GM18499 (cell line): ENCODE results near the gene ERCC4.
A peak's percentile ranks its signal among the peaks of the same experiment; 100 is the strongest.

Experiments used
- ATAC-seq: cut with Tn5 transposase; IDR thresholded peaks from one replicate; pipeline ENCODE4 v1.9.1; 2021; ENCODE audit warnings: moderate number of reproducible peaks; ENCODE audit not compliant: insufficient read depth, unreplicated experiment

ERCC4 gene

DNA sequence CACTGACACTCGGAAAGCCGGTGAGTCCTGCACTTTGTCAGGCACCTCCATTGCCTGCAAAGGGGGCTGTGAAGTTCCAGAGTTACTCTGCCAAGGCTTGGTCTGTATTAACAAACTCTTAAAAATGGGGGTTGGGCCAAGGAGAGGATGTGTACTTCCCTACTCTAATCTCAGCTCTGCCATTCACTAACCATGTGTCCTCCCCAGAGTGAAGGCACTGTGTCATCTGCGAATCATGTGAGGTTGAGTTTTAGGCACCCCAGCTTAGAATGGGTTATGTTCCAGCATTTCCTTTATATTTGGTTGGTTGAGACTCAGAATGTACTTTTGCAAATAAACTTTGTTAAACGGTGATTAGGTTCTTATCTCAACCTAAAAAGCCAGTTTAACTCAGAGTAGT is 24.9 kb downstream of the ERCC4 start:
- no peak for ATAC-seq

DNA sequence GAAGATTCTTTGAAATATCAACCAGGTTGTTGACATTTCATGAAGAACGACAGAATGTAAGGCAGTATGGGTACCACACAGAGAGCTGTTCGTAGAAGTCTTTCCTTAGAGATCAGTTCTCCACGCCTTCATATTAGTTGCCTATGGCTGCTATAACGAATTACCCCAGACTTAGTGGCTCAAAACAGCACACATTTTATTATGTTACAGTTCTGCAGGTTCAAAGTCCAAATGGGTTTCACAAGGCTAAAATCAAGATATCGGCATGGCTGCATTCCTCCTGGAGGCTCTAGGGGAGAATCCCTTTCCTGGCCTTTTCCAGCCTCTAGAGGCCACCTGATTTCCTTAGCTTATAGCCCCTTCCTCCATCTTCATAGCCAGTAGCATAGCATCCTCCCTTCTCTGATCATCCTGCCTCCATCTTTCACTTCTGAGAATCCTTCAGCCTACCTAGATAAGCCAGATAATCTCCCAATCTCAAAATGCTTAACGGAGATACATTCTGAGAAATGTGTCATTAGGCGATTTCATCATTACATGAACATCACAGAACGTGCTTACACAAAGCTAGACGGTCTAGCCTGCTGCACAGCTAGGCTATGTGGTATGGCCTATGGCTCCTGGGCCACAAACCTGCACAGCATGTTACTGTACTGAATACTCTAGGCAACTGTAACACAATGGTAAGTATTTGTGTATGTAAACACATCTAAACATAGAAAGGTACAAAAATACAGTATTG is 26.0 kb downstream of the ERCC4 start:
- no peak for ATAC-seq

DNA sequence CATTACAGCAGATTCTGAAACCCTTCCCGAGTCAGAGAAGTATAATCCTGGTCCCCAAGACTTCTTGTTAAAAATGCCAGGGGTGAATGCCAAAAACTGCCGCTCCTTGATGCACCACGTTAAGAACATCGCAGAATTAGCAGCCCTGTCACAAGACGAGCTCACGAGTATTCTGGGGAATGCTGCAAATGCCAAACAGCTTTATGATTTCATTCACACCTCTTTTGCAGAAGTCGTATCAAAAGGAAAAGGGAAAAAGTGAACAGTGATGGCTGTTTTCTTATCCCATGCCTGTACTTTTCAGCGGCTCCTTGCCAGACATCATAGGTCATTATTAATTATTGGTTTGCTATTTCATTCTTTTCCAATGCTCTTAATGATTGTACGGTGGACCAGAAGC is 28.1 kb downstream of the ERCC4 start:
- no peak for ATAC-seq

- no peak for ATAC-seq
These were observed 31.0 kb downstream of the ERCC4 start for GRCh38 chr16:13950821-13951547.

DNA sequence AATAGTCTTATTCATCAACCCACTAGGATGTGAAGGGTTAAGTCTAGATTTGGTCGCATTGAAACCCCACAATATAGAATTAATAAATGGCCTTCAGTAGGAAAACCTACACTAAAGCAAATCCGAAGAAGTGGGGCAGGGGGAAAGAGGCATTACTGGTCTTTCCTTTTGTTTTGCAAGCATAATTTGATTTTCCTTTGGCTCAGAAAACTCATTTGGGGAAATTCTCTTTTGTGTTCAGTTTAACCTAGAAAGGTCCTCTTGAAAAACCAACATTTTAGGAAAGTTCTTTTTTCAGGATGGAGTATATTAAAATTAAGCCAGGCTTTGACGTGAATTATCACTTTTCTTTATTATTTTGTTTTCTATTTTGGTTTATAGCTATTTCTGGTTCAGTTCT is 31.7 kb downstream of the ERCC4 start:
- no peak for ATAC-seq

DNA sequence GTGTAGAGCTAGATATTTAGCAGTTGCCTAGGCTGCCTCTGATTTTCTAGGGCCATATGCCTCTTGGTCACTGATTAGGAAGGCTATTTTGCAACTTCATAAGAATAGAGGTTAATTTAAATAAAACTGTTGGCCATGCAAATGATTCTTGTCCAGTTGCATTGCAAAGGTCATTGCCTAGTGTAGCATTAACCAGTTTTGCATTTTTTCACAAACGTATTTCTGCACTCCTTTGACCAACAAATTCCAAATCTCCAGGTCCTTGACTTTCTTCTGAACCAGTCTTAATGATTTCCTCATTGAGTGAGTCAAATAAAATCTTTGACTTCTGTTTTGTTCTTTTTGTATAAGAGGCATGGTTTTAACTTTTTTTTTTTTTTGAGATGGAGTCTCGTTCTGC is 33.5 kb downstream of the ERCC4 start:
- ATAC-seq = no peak

GRCh38 chr16:13956635-13957196 is 36.8 kb downstream of the ERCC4 start:
- ATAC-seq = no peak

DNA sequence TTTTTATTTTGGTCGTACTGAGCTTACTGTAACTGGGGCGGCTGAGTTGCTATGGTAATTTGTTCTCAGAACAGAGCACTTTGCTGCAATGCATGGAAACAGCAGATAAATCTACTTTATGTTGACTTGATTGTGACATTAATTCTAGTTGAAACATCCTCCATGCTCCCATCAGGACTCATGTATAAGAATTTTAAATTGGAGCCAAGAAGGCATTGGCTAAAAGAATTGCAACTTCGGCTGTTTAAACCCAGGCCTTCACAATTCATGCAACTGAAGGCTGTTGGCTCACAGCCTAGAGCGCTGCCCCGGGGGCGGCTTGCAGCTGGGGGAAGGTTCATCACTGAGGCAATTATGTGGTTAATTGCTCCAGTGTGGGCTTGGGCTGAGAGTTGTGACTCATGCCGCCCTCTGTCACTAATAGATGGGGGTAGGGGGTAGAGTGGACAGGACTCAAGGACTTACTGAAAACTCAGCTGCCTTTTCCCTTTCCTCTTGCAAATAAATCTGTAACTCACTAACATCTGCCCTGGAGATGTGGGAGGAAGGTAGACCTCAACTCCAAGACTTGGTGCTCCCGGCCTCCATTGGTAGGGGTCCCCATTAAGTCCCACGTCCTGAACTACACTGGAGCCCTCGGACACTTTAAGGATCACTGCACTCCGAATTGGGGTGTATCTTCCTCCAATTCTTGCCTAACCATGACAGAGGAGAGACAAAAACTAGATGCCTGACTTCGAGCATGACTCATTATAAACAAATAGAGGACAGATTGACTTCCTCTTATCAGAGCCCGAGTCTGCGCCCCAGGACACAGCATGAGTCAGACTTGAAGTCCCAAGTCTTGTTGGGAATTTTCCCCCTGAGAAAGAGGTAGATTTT is 37.5 kb downstream of the ERCC4 start:
- peak; percentile 54 for ATAC-seq

DNA sequence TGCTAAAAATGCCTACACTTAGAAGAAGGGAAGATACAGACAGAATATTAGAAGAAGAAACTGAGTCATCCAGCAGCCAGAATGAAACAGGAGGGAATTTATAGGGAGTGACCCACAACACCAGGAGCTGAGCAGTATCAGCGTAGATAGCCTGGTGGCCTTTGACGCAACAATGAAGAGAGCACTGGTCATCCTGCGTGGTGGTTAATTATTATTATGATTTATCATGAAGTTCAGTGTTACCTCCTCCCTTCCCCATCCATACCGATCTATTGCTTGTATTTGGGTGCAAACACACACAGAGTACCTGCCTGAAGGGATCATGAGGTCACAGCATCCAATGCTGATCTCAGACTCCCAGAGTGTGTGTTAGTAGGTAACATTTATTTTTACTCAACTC is 38.5 kb downstream of the ERCC4 start:
- no peak for ATAC-seq

- no peak for ATAC-seq
These were observed 39.7 kb downstream of the ERCC4 start for GRCh38 chr16:13959626-13960025.

- no peak for ATAC-seq
These were observed 41.3 kb downstream of the ERCC4 start for GRCh38 chr16:13961099-13961811.

- ATAC-seq = no peak
These were observed 42.3 kb downstream of the ERCC4 start for GRCh38 chr16:13962232-13962631.

DNA sequence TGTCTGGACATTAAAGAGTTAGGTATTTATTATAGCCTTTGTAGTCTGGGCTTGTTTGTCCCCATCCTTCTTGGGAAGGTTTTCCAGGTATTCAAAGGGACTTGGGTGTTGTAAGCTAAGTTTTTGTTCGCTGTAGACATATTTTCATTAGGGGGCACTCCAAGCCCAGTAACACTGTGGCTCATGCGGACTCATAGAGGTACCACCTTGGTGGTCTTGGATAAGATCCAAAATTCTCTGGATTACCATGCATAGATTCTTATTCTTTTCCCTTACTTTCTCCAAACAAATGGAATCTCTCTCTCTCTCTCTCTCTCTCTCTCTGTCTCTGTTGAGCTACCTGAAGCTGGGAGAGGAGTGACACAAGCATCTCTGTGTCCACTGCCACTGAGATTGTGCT is 48.9 kb downstream of the ERCC4 start:
- no peak for ATAC-seq

DNA sequence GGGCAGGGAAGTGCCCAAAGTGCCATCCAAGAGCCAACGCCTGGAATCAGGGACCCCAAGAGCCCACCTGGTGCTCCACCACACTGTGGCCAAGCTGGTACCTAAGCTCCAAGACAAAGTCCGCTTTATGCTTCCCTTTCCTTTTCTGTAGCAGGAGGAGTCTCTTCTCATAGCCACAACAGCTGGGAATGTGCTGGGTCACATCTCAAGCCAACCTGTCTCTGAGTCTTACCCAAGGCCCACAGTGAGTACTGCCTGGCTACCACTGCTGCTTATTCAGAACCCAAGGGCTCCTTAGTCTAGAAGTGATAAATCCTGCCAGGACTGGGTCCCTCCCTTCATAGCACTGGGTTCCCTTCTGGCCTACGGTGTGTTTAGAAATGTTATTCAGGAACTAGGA is 49.8 kb downstream of the ERCC4 start:
- ATAC-seq = no peak

- ATAC-seq = no peak
These were observed 50.9 kb downstream of the ERCC4 start for GRCh38 chr16:13970708-13971422.

DNA sequence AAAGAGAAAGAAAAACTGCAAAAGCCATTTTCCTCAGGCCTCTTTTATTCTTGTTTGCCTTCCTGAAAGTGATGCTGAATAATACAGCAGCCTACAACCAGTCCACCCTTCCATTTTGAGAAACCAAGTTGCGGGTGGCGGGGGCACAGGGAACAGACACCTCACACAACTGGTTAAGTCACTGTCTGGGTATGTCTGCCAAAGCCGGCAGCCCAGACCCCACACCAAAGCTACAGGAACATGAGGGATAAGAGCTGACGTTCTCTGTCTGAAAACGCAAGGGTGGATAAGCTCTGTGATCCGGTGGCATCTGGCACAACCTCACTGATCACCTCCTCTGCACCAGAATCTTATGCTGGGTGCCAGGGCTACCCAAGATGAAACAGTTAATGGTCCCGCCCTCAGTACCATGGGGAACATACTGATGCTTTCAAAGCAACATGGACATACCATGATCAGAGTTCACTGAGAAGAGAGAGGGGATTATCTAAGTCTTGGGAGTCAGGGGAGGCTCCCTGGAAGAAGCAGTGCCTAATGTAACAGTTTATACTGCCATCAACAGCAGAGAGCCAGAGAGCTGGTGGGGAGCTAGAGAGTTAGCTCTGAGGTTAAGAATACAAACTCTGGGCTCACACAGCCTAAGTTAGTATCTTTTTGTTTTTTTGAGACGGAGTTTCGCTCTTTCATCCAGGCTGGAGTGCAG is 53.5 kb downstream of the ERCC4 start:
- no peak for ATAC-seq

- no peak for ATAC-seq
These were observed 57.2 kb downstream of the ERCC4 start for GRCh38 chr16:13977177-13977576.

DNA sequence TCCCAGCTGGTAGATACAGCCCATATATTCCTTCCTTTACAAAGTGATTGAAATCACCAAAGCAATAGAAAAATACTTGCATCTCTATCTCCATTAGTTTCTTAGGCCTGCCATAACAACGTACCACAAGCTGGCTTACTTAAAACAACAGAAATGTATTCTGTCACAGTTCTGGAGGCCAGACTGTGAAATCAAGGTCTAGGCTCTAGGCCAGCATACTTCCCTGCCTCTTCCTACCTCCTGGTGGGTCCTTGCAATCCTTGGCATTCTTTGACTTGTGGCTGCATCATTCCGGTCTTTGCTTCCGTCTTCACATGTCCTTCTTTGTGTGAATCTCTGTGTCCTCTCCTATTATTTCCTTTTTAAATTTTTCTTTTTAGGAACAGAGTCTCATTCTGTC is 62.5 kb downstream of the ERCC4 start:
- no peak for ATAC-seq

- no peak for ATAC-seq
These were observed 63.7 kb downstream of the ERCC4 start for GRCh38 chr16:13983625-13984024.
